K562 (cell line): ENCODE measurements around the gene CCDC85B. TPM values are rescaled to one million over a fixed set of nuclear protein-coding genes. Genes with fewer than 3 reads are reported as not detected.

Experiments
- E2F3 ChIP-seq: fragments of 250-450 bp; sonication (Bioruptor Pico); IDR thresholded peaks from 2 replicates; pipeline ENCODE4 v1.4.0; 2020; ENCODE audit warnings: mild to moderate bottlenecking
- HNRNPLL ChIP-seq: fragments of 200-400 bp; formaldehyde crosslinking; IDR thresholded peaks from 2 replicates; pipeline ENCODE4 v1.6.1; 2017; ENCODE audit warnings: low read length, low read depth, mild to moderate bottlenecking; ENCODE audit not compliant: poor library complexity, severe bottlenecking
- NFRKB ChIP-seq: fragments of 450-650 bp; IDR thresholded peaks from 2 replicates; pipeline ENCODE4 v1.6.1; 2016; ENCODE audit warnings: low read depth
- PPARD ChIP-seq: fragments of 250-450 bp; sonication (Bioruptor Pico); IDR thresholded peaks from 2 replicates; pipeline ENCODE4 v1.8.0; 2022; ENCODE audit warnings: inconsistent platforms, mild to moderate bottlenecking, moderate library complexity
- RNF2 ChIP-seq: sonication (generic); IDR thresholded peaks from 2 replicates; pipeline ENCODE4 v1.6.1; 2016
- ZNF318 ChIP-seq, 2 experiments: fragments of 450-650 bp; IDR thresholded peaks; 2 replicates each; pipeline ENCODE4 v1.6.1; 2016; ENCODE audit warnings: mild to moderate bottlenecking in 2 of 2, borderline replicate concordance in 1 of 2, low read depth in 1 of 2, moderate library complexity in 1 of 2
- polyA plus RNA-seq, 8 experiments: library from polyadenylated mRNA; depleted of rRNA in 4 of 8; stranded (reverse) in 5 of 8; unstranded in 3 of 8; fragments of >200 nt; fragmentation: Nextera tagmentation in 2 of 8; fragmentation: Illumina TruSeq in 1 of 8; extraction: Ambion mirVana in 2 of 8; extraction: Trizol in 1 of 8; gene quantifications; 2 replicates each; pipeline versions ENCODE4 v1.2.1 to v1.2.3, GENCODE V29; 2011 to 2014; ENCODE audit warnings: inconsistent platforms in 1 of 8, missing spikeins in 1 of 8
- total RNA-seq, 7 experiments: library from RNA; depleted of rRNA in 6 of 7; stranded (reverse); fragments of >200 nt in 6 of 7; fragmentation: Illumina TruSeq in 2 of 7; extraction: Trizol in 2 of 7; gene quantifications; 2 replicates each; pipeline versions ENCODE4 v1.2.1 to v1.2.3, GENCODE V29; 2011 to 2021; ENCODE audit warnings: low replicate concordance in 1 of 7

CCDC85B gene
- total and polyA plus RNA-seq, 9 of the 15 experiments (the other 6 are each of a cell fraction or from before 2014, with no cell fraction given): 0.14 to 138 (median 6.2) TPM

- no peak for TF ChIP-seq ZNF318 (IDR thresholded peaks at IDR 0.05; ENCODE audit: borderline replicate concordance in 1 of 2, low read depth in 1 of 2)
- TF ChIP-seq E2F3 (CRISPR knock-in tag): no peak
- no peak for TF ChIP-seq RNF2
- TF ChIP-seq NFRKB: no peak
- TF ChIP-seq PPARD: no peak
- TF ChIP-seq HNRNPLL: no peak
- TF ChIP-seq, all 486 proteins: peak for 3
Observed at GRCh38 chr11:65920372-65920802, 29.9 kb downstream of the CCDC85B start (continued).
